ENCODE results near the gene OXT. TPM values are rescaled to one million over a fixed set of nuclear protein-coding genes. Genes with fewer than 3 reads are reported as not detected.
A peak's percentile ranks its signal among the peaks of the same experiment; 100 is the strongest.

OXT gene
- total and polyA plus RNA-seq, 2 of the 8 experiments (the other 6 are each of a cell fraction or from before 2014, with no cell fraction given), result not detected

GRCh38 chr20:3115190-3116107 is 44.0 kb downstream of the OXT start (continued):
- no peak for TF ChIP-seq GABPA (IDR thresholded peaks at IDR 0.05; ENCODE audit: borderline replicate concordance, insufficient read depth, low read length)
- no peak for TF ChIP-seq POLR2A (IDR thresholded peaks at IDR 0.05; ENCODE audit: control extremely low read depth in 1 of 2, low read depth in 2 of 2, low read length in 2 of 2)
- peak; percentile 66 to 72 for TF ChIP-seq RAD21 (IDR thresholded peaks at IDR 0.05 in 1 of 2, conservative IDR thresholded peaks at IDR 0.05 in 1 of 2; ENCODE audit: low read depth in 2 of 2, low read length in 2 of 2)
- no peak for TF ChIP-seq ZNF274 (IDR thresholded peaks at IDR 0.05; ENCODE audit: borderline replicate concordance, extremely low read depth, low read length)
- TF ChIP-seq SRF (IDR thresholded peaks at IDR 0.05; ENCODE audit: low read depth, low read length), result no peak
- TF ChIP-seq EP300 (IDR thresholded peaks at IDR 0.05; ENCODE audit: borderline replicate concordance in 1 of 2, low read depth in 2 of 2, low read length in 2 of 2), result no peak
- TF ChIP-seq CREB1 (IDR thresholded peaks at IDR 0.05), result no peak
- peak; percentile 54 to 90 (median 64) for TF ChIP-seq CTCF (IDR thresholded peaks at IDR 0.05; ENCODE audit: control extremely low read depth in 1 of 3, insufficient read depth in 1 of 3, low read depth in 1 of 3, low read length in 3 of 3)
- TF ChIP-seq TCF12 (IDR thresholded peaks at IDR 0.05; ENCODE audit: low read depth, low read length), result no peak
- TF ChIP-seq TBP (IDR thresholded peaks at IDR 0.05; ENCODE audit: low read depth, low read length), result peak; percentile 46; the same call in 1 of the 2 replicates
- no peak for TF ChIP-seq SP4 (IDR thresholded peaks at IDR 0.05; ENCODE audit: low read length)
- TF ChIP-seq, protein P1, sequence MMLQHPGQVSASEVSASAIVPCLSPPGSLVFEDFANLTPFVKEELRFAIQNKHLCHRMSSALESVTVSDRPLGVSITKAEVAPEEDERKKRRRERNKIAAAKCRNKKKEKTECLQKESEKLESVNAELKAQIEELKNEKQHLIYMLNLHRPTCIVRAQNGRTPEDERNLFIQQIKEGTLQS (IDR thresholded peaks at IDR 0.05; ENCODE audit: insufficient read depth, low read depth, low read length), result no peak
- no peak for TF ChIP-seq TEAD4 (IDR thresholded peaks at IDR 0.05; ENCODE audit: low read depth, low read length)
- TF ChIP-seq POU5F1 (IDR thresholded peaks at IDR 0.05; ENCODE audit: low read depth, low read length), result no peak
- TF ChIP-seq KDM1A (IDR thresholded peaks at IDR 0.05; ENCODE audit: borderline replicate concordance, low read length), result no peak

Measured in H1 (cell line).